Activated CD4-positive, alpha-beta T cell treated with anti-CD3 and anti-CD28 coated beads, Interleukin-2, Interleukin-6, amounts not matched to agents 100 ng/mL and 50 ng/mL, durations not matched to agents 16 hours and 8 hours (primary cell): ENCODE measurements around the gene GABRG3.

Source experiments
- DNase-seq: peaks from one replicate; pipeline ENCODE4 v3.0.0-alpha.2; 2020

The GABRG3 gene

DNA sequence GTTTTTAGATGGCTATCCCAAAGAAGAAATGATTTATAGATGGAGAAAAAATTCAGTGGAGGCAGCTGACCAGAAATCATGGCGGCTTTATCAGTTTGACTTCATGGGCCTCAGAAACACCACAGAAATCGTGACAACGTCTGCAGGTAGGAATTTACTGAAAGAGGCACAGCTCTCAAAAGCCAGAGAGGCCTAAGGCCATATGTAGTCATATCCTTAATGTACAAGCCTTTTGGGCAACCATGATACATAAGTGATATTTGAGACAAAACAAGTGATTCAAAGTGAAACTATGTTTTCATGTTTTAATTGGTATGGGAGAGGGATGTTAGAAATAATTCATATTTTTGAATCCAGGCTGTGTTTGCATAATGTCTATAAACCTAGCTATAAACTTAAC, 509.7 kb downstream of the GABRG3 start:
- DNase-seq: no peak

DNA sequence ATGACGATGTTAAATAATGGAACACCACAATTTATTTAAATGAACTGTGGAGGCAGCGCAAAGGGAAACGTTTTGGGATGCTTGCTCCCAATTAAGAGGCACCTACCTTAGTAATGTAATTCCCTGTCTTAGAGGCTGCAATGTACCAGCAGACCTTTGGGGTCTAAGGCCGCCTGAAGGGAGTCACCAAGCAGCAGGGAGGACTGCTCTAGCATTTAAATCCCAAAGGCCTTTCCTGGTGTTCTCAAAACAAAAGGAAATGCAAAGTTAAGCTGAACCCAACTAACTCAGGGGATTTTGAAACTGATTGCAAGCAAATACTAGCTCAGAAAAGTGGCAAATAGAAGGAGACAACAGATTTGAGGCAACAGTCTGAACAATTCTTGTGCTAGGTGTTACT, 510.8 kb downstream of the GABRG3 start:
- DNase-seq: no peak

DNA sequence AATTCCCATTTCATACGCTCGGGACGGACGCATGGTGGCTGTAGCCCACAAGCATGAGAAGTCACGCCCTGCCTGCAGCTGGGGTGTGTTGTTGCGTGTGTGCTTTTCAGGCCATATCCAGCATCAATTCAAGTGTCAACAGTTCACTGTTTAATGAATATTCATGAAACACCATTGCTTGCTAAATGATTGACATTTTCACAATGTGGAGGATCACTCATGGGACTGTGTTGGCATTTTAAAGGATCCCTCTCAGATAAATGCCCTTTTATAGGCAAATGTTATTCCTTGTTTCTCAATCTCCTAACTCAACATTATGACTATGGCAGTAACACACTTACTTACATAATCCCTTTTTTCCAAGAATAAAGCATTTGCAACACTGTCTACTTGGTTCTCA, 511.3 kb downstream of the GABRG3 start:
- DNase-seq: no peak

DNA sequence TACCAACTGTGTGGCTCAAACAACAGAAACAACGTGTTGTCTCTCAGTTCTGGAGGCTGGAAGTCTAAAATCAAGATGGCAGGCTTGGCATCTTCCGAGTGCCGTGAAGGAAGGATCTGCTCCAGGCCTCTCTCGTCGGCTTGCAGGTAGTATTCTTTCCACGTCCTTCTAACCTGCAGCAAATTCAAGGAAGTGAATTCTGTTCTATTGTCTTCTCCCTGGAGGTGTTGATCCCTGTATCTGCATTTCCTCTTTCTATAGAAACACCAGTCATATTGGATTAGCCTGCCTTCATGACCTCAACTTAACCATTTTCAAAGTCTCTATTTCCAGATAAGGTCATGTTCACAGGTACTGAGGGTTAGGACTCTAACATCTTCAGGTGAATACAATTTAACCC, 512.1 kb downstream of the GABRG3 start:
- DNase-seq: no peak

DNA sequence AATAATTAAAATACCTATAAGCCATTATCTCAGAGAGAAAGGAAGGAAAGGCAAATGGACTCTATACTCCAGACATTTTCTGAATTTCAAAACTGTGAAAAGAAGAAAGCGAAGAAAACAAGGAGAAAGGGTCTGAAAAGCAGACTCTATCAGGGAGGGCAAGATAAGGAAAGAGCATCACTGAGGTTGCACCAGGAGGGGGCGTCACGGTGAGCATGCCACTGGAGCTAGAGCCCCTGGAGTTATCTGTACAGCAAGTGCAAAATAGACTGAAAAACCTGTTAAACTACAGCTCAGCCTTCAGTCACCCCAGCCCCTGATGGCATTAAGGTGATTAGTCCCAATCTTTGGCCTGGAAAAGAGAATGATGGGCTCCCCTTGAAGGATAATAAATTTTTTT, 514.3 kb downstream of the GABRG3 start:
- DNase-seq: no peak

DNA sequence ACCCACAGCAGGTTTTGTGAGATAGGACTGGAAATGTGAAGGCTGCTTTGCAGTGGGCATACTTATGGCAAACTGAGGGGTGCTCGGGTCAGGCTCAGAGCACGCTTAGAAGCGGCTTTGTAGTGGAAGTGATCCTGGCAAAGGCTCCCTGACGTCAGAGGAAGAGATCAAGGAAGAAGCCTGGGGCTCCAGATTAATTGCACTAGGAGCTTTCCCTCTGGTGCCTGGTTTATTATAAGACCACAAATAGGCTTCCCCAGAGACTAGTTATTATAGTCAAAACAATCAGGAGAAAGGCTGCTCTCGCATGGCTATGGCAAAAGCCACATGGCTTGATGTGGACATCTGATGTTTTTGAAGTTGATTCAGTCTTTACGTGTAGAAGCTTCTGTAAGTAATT, 515.1 kb downstream of the GABRG3 start:
- no peak for DNase-seq

DNA sequence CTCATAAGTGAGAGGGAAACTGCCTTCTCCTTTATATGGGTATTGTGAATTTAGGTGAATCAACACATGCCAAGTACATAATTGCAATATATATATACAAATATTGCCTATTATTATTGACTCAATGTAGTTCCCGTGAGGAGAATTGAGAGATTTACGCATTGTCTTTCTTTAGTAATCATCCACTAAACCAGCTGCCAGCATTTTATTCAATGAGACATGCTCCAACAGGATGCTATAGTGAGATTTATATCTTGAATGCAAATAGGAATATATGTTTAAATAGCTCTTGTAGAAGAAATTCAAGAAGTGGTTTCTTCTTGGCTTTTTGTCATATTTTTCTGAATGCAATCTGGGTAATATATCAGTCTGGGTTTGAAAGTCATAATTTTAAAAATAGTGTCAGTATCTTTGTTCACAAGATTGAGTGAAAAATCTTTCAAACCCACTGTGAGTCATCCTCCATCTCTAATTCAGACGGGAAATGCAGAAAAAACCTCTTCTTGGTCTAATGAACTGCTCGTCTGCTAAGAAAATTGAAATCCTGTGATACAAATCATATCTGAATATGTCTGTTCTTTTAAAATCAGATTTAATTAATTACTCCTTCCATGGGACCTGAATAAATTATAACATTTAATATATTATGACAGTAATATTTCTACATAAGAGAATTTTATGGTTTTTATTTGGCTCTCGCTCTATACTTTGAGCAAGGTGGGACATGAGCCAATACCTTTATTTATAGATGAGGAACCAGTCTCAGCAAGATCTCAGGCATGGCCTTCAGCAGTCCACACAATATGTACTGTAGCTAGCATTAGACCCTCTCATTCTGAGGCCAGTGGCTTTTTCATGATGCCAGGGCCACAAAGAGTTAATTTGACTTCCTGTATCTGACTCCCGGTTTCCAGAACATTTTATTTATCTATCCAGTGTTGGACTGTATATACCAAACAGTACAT, 516.0 kb downstream of the GABRG3 start:
- no peak for DNase-seq

DNA sequence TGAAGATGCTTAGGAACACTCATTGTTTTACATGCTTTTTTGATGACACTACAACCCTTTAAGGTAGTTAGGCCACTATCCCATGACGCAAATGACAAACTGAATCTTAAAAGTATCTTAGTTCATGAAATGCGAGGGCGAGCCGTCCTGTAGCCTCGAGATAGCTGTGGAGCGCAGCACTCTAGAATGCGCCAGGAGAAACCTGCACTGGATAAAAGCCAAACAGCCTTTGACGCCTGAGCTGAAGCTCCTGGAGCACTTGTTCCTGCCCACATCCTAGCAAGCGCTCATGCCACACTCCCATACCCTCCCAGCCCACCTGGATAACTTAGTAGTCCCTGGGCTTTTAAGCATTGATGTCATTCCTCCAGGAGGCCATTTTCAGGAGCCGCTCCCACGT, 516.9 kb downstream of the GABRG3 start:
- DNase-seq: no peak

DNA sequence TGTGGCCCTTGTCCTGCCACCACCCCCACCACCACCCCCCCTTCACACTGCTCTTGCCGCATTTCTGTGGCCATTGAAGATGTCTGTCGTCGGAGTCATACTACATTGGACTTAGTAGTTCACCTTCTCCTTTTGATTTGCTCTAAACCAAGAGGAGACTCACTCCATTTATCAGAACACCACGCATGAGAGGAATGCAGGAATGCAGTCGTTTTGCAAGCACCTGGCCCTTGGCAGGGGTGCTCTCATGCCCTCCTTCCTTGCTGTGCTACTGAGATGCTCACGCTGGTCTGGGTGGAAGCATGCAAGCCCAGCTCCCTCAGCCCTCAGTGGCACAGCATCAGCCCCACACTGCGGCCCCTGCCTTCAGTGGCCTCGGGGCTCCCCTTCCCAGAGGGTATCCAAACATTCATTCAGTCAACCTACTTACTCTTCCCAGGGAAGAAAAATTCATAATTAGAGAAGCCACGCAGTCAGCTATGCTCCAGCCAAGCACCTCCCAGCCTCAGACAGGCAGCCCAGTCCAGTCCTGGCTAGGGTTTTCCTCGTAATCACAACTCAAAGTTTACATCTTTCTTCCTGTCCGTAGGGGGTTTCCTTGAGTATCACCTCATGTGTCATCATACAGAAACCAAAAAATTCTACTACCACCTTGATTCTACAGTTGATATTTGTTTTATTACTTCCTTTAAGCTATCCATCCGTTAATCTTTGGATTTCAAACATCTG, 520.0 kb downstream of the GABRG3 start:
- no peak for DNase-seq

DNA sequence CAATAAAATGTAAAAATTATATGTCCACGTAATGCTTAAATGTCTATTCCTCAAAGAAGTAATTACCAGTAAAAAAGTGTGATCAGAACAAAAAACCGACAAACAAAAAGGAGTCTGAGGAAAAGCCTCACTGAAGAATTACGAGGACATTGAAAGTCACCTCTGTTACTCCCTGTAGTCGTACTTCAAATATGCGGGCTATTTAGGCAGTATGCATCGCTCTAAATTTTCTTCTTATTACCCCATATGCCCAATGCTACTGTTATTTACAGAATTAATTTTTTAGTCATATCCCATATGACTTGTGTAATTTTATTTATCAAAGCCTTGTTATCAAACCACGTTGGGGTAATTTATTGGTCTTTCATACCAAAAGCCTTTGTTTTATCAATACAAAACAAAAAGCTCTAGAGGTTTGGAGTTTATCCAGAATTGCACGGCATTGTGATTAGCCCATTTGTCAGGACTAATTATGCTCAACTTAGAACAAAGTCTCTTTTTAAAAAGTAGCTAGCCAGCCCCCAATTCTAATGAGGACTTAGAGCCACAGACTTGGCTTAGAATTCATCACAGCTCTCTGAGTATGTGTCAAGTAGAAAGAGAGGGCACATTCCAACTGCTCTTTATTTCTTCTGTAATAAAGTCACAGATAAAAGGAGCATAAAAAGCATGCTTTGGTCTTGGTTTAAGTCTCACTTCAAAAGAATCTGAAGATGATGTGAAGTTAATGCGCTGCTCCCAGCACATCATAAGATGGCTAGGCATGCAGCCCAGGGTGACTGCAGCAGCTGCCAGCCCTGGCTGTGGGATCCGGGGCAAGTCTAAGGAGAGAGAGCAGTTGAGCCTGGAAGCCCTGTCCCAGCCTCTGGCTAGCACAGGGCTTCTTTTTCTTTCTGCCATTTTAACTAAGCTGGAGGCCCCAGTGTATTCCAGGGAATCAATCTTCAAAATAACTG, 521.0 kb downstream of the GABRG3 start:
- no peak for DNase-seq

DNA sequence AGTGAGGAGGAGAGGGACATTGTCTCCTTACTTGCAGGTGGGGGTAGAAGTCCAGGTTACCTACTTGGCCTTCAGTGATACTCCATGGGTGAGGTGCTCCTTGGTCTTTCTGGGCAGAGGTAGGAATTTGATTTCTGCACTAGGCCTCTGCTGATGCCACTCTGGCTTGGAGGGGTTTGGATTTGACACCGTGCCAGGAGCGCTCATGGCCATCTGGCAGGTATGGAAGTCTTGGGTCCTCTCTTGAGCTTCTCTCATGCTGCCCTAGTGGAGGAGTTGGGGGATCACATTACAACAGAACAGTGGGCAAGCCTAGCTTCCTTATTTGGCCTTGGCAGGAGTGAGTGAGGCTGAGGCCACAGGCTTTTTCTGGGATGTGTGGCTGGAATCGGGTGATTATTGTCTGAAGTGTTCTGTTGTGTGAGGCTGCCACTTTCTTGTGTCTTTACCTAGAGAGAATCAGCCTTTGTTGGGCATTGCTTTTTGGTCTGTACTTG, 525.0 kb downstream of the GABRG3 start:
- DNase-seq: no peak

DNA sequence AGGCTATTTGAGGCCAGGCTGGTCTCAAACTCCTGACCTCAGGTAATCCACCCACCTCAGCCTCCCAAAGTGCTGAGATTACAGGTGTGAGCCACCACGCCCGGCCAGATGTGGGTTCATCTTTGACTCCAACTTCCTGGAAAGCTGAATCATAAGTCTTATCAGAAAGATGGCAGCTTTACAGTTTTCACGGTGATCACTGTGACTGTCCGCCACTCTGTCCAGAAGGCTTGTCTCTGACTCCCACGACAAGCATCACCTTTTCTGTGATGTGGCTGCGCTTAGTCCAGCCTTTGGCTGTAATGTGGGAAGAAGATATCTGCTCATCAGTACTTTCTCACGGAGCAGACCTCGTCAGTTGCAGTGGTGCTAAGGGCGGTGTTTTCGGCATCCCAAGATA, 527.7 kb downstream of the GABRG3 start:
- no peak for DNase-seq

DNA sequence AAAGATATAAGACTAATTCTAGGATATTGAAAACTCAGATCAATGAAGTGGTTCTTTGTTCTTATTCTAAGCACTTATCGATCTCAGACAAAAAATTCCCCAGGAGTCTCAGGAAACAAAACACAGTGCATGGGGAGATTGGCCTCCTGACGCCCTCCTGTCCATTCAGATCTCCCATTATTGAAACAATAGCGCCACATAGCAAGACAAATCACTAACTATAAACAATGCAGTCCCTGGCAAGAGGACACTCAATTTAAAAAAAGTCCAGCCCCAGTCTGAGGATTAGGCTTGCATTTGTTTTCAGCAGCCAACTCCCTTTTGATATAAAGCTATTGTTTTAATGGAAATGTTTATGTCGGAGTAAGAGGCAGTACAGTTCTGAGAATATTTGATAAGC, 528.2 kb downstream of the GABRG3 start:
- DNase-seq: no peak

DNA sequence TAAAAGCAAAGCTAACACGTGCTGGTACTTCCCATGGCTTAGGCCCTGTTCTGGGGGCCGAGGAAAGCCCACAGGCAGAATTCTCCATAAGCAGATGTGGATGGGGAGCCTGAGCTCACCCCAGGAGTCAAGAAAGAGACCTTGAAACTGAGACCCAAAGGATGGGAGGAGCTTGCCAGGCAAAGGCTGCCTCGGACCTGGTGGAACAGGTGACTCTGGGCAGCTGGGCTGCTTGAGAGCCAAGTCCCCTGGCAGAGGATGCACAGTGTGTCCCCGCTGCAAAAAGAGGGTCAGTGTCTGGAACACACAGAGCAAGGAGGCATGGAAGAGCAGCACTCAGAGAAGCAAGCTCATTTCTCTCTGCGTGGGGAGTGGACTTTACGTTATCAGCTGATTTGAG, 528.7 kb downstream of the GABRG3 start:
- no peak for DNase-seq

DNA sequence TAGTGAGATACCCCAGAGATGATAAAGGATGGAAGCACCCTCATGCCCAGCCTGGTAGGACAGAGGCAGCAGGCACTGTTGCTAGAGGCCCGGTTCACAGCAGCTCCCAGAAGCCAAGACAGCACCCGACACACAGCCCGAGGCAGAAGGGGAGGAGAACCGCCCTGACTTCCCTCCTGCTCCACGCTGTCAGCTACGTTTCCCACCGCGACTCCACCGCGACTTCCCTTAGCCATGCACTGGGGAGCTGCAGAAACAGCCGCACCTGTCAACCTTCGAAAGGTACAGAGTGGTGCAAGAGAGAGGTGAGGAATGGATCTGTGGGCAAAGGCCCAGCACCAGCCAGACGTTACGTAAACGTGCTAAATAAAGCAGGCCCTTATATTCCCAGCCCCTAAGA, 529.2 kb downstream of the GABRG3 start:
- no peak for DNase-seq

DNA sequence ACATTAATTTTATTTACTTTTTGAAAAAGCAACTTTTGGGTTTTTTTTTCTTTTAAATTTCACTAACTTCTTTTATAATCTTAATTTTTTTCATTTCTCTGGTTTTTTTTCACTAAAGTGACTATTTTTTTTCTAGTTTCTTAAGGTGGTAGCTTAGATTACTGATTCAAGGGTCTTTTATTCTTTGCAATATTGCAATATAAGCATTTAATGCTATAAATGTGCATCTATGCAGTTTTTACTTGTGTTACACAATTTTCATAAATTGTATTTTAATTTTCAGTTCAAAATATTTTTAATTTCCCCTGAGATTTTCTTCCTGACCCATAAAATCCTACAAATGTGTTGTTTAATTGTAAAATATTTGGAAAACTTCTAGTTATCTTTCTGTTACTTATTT, 535.8 kb downstream of the GABRG3 start:
- DNase-seq: no peak

DNA sequence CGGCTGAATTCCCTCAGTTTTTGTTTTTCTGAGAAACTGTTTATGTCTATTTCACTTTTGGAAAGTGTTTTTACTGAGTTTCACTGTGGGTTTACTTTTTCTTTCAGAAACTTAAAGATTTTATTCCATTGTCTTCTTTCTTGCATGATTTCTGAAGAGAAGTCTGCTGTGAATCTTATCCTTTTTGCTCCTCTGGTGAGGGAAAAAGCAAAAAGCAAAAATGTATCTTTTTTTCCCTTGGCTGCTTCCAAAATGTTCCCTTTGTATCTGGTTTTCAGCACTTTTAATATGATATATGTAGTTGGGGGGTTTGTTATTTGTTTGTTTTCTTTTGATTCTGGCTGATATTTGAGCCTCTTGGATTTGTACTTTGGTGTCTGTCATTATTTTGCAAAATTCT, 538.0 kb downstream of the GABRG3 start:
- no peak for DNase-seq

DNA sequence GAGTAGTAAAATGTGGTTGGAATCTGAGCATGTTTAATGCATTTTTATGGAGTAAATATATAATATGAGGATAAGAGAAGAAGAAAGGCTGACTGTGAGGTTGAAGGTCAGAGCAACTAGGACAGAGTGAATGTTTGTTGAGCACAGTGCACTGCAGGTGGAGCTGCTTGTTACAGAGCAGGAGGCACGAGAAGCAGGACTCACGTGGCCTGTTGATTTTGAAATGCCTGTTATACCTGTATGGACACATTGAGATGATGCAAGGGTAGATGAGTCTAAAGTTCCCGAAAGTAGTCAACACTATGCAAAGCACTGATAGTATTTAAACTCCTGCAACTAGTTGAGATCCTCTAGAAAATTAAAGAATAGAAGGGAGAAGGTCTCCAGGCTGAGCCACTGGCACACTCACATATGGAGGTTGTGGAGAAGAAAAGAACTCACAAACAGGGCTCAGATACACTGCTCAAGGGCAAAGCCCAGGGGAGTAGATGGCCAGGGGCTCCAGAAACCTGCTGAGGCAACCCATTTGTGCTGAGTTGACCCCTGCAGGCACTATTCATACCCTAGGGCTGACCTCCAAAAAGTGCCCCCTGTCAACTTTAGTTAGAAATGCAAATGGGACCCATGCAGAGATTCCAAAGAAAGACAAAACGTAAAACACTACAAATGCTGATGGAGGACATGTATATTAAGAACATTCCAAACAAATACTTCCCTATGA, 541.5 kb downstream of the GABRG3 start:
- no peak for DNase-seq

DNA sequence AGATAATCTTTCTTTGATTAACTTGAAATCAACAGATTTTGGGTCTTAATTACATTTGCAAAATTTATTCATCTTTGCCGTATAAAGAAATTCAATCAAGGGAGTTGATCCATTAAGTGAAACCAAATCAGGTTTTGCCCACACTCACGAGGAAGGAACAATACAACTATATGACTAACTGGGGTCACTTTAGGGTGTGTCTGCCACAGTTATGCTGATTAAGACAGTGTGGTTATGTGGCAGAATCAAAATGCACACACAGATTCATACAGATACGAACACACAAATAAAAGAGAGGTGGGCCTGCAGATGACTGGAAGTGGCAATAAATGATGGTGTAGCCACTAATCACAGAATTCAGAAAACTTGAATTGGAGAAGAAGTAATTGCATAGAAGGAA, 543.5 kb downstream of the GABRG3 start:
- DNase-seq: no peak

DNA sequence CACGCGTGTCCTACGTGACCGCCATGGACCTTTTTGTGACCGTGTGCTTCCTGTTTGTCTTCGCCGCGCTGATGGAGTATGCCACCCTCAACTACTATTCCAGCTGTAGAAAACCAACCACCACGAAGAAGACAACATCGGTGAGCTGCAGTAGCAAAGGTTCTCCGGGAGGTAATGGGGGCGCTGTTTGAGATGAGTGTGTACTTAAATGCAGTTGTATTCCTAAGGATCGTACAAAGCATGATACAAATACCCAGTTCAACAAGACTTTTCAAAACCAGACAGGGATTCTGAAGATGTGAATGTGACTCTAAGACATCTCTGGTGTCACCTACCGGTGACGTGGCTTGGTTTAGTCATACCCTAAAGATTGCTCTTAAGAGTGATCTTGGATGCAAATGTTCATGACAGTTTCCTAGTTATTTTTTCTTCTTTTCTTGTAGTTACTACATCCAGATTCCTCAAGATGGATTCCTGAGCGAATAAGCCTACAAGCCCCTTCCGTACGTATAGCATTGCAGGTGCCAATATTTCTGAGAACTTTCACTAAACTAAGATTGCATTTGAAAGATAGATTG, 556.6 kb downstream of the GABRG3 start:
- no peak for DNase-seq

DNA sequence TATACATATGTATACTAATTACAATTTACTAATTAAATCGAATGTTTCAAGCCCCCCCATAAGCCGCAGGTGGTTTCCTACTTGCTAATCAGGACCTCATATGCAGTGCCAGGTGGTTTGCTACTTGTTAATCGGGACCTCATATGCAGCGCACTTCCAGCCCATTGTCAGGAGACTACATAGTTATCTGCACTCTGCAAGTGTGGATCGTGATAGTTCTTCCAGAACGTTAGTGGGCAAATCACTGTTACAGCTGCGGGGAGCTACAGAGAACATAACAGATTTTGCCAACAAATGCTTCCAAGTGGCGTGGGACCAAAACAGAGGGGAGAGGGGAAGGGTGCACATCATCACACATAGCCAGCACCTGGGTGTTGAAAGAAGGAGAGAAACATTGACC, 558.4 kb downstream of the GABRG3 start:
- DNase-seq: no peak

DNA sequence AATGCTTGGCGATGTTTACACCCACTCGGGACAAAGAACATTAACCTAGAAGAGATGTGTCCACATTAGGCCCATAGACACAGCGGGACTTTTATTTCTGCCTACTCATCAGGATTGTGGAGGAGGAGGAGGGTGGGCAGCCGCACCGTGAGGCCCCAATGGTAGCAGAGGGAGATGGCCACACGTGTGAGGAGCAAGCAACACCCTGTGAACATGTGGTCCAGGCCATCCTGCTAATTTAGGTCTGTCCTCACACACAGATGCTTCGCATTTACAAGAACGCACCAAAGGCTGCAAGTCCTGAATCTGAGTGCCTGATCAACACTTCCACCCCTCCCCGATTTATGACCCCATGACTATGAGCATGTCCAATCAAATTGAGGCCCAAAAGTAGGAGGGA, 560.0 kb downstream of the GABRG3 start:
- no peak for DNase-seq
